ENCODE data around the gene PON2. TPM values are rescaled to one million over a fixed set of nuclear protein-coding genes. Genes with fewer than 3 reads are reported as not detected.

Gene PON2
- total and polyA plus RNA-seq, 2 of the 13 experiments (the other 11 are each of a cell fraction or from before 2014, with no cell fraction given) = 202 to 217 TPM

DNA sequence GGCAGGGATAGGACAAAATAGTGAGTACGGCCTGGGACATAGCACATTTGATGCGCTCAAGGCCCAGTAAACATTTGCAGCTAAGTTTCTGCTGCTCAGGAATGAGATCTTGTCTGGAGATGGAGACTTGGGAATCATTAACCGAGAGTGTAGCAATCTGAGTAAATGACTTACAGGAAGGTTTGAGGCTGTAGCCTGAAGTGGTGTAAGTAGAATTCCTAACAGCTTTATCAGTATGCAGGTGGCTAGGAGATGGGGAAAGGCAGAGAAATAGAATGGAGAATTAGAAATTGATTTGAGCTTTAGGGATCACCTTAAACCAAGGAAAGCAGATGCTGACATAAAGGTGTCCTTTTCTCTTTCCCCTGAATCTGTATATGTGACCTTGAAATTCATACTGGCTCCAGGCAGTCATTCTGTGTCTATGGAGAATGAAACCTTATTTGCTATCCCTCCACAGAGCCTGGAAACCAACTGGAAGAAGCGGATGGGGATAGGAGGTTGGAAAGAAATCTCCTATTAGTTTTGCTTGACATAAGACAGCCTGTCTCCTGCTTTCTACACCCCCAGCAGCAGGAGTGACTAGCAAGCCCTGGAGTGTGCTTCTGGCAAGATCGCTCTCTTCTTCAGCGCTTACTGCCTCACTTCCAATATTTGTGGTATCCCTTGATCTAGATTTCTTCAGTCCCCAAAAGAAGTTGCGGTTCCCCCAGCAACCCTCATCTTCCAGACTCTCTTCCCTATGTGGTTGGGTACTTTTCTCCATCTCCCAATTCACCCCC, 6.4 kb upstream of the PON2 start (continued):
- TF ChIP-seq MIXL1 (CRISPR knock-in tag; IDR thresholded peaks at IDR 0.05) (peak; percentile 59; the same call in 1 of the 2 replicates), SUZ12 (IDR thresholded peaks at IDR 0.05; ENCODE audit: low read depth, low read length) (no peak), FOXK1 (CRISPR knock-in tag; IDR thresholded peaks at IDR 0.05; ENCODE audit: borderline replicate concordance, low read depth) (peak; percentile 37; the same call in 1 of the 2 replicates), POLR2AphosphoS5 (IDR thresholded peaks at IDR 0.05; ENCODE audit: low read depth, low read length) (peak; percentile 62), MED1 (CRISPR knock-in tag; IDR thresholded peaks at IDR 0.05) (peak; percentile 60), ZBTB7B (CRISPR knock-in tag; IDR thresholded peaks at IDR 0.05) (no peak), ZNF124 (CRISPR knock-in tag; IDR thresholded peaks at IDR 0.05) (peak; percentile 67; the same call in 1 of the 2 replicates), ZNF292 (CRISPR knock-in tag; IDR thresholded peaks at IDR 0.05; ENCODE audit: borderline replicate concordance, low read depth) (peak; percentile 54; the same call in 1 of the 2 replicates), YEATS4 (CRISPR knock-in tag; IDR thresholded peaks at IDR 0.05; ENCODE audit: borderline replicate concordance) (0 out of 2 replicates have a peak, but pooled peaks have one; percentile 46), EP300 (IDR thresholded peaks at IDR 0.05; ENCODE audit: low read depth in 2 of 2, low read length in 2 of 2) (peak in 1 of 2 experiments; percentile 81; a peak in 2 of 4 replicates), EP300 (CRISPR knock-in tag; IDR thresholded peaks at IDR 0.05; ENCODE audit: borderline replicate concordance) (0 out of 2 replicates have a peak, but pooled peaks have one; percentile 61), HNF4G (IDR thresholded peaks at IDR 0.05; ENCODE audit: borderline replicate concordance, low read depth, low read length) (peak; percentile 41; the same call in 1 of the 2 replicates), HNF4G (CRISPR knock-in tag; IDR thresholded peaks at IDR 0.05; ENCODE audit: borderline replicate concordance, low read depth) (no peak), ELF4 (CRISPR knock-in tag; IDR thresholded peaks at IDR 0.05; ENCODE audit: borderline replicate concordance) (no peak), KMT2B (CRISPR knock-in tag; IDR thresholded peaks at IDR 0.05) (peak; percentile 13; the same call in 1 of the 2 replicates), CEBPG (CRISPR knock-in tag; IDR thresholded peaks at IDR 0.05) (peak; percentile 93), ZEB1 (IDR thresholded peaks at IDR 0.05; ENCODE audit: insufficient replicate concordance, low read depth) (peak; percentile 3), ZBTB20 (CRISPR knock-in tag; IDR thresholded peaks at IDR 0.05; ENCODE audit: borderline replicate concordance, low read depth) (0 out of 2 replicates have a peak, but pooled peaks have one; percentile 33)
- TF ChIP-seq, protein P1, sequence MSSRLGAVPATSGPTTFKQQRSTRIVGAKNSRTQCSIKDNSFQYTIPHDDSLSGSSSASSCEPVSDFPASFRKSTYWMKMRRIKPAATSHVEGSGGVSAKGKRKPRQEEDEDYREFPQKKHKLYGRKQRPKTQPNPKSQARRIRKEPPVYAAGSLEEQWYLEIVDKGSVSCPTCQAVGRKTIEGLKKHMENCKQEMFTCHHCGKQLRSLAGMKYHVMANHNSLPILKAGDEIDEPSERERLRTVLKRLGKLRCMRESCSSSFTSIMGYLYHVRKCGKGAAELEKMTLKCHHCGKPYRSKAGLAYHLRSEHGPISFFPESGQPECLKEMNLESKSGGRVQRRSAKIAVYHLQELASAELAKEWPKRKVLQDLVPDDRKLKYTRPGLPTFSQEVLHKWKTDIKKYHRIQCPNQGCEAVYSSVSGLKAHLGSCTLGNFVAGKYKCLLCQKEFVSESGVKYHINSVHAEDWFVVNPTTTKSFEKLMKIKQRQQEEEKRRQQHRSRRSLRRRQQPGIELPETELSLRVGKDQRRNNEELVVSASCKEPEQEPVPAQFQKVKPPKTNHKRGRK (CRISPR knock-in tag; IDR thresholded peaks at IDR 0.05) = no peak
- TF ChIP-seq, protein P2, sequence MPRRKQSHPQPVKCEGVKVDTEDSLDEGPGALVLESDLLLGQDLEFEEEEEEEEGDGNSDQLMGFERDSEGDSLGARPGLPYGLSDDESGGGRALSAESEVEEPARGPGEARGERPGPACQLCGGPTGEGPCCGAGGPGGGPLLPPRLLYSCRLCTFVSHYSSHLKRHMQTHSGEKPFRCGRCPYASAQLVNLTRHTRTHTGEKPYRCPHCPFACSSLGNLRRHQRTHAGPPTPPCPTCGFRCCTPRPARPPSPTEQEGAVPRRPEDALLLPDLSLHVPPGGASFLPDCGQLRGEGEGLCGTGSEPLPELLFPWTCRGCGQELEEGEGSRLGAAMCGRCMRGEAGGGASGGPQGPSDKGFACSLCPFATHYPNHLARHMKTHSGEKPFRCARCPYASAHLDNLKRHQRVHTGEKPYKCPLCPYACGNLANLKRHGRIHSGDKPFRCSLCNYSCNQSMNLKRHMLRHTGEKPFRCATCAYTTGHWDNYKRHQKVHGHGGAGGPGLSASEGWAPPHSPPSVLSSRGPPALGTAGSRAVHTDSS (CRISPR knock-in tag; conservative IDR thresholded peaks at IDR 0.05) = no peak
- TF ChIP-seq, protein P3, sequence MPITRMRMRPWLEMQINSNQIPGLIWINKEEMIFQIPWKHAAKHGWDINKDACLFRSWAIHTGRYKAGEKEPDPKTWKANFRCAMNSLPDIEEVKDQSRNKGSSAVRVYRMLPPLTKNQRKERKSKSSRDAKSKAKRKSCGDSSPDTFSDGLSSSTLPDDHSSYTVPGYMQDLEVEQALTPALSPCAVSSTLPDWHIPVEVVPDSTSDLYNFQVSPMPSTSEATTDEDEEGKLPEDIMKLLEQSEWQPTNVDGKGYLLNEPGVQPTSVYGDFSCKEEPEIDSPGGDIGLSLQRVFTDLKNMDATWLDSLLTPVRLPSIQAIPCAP (CRISPR knock-in tag; IDR thresholded peaks at IDR 0.05; ENCODE audit: low read depth) = no peak
- TF ChIP-seq, protein P4, sequence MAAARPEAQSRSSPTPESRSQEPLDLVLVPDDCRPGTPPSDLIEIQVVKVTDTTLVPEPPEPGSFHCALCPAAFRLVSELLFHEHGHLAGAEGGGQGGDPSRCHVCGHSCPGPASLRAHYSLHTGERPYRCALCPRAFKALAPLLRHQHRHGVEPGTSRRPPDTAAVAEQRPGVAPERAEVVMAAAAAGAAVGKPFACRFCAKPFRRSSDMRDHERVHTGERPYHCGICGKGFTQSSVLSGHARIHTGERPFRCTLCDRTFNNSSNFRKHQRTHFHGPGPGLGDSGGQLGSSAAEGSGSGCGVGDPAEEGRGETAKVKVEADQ (CRISPR knock-in tag; IDR thresholded peaks at IDR 0.05; ENCODE audit: borderline replicate concordance) = no peak
- TF ChIP-seq, protein P5, sequence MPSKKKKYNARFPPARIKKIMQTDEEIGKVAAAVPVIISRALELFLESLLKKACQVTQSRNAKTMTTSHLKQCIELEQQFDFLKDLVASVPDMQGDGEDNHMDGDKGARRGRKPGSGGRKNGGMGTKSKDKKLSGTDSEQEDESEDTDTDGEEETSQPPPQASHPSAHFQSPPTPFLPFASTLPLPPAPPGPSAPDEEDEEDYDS (CRISPR knock-in tag; IDR thresholded peaks at IDR 0.05) = peak; percentile 51

Data from HepG2 (cell line).